H1 (cell line): Measurements from ENCODE around the gene CUL1. TPM values are rescaled to one million over a fixed set of nuclear protein-coding genes. Genes with fewer than 3 reads are reported as not detected.

Experiments used
- CTCF ChIA-PET: fragments of 300-600 bp; sonication (Branson Sonifier 250); formaldehyde crosslinking; loops from one replicate; lab custom pipeline; 2021; ENCODE audit not compliant: partially characterized antibody; lab: Charles Lee
- POLR2A ChIA-PET: fragments of 300-600 bp; sonication (Branson Sonifier 250); formaldehyde crosslinking; loops from one replicate; lab custom pipeline; 2021; ENCODE audit warnings: inconsistent platforms; ENCODE audit not compliant: partially characterized antibody; lab: Charles Lee
- DNase-seq, 2 experiments: peaks; one replicate each; pipeline versions ENCODE4 v3.0.0 to v3.0.0-alpha.2; 2010 to 2022; ENCODE audit warnings: low spot score in 2 of 2, low read depth in 1 of 2, mixed read lengths in 1 of 2
- FAIRE-seq: peaks from 2 replicates; lab custom pipeline; 2011; peaks lifted over from hg19 to GRCh38; lab: Jason Lieb, UNC
- H2AFZ ChIP-seq: 2 replicates; pipeline ENCODE4 v1.8.1; 2012; ENCODE audit warnings: low read length, inconsistent platforms
- H2AK5ac ChIP-seq: 2 replicates; pipeline ENCODE4 v1.6.1; 2013; ENCODE audit warnings: low read depth, low read length
- H2BK120ac ChIP-seq: replicated peaks from 2 replicates; pipeline ENCODE3; 2013; ENCODE audit warnings: low read depth, low read length, inconsistent platforms
- H2BK12ac ChIP-seq: 2 replicates; pipeline ENCODE4 v1.6.1; 2013; ENCODE audit warnings: low read depth, low read length
- H2BK15ac ChIP-seq: 2 replicates; pipeline ENCODE4 v1.6.1; 2013; ENCODE audit warnings: low read length
- H2BK20ac ChIP-seq: 2 replicates; pipeline ENCODE4 v1.6.1; 2013; ENCODE audit warnings: low read length
- H2BK5ac ChIP-seq: 2 replicates; pipeline ENCODE4 v1.6.1; 2013; ENCODE audit warnings: low read depth, low read length
- H3K14ac ChIP-seq: 2 replicates; pipeline ENCODE4 v1.6.1; 2013; ENCODE audit warnings: inconsistent platforms; ENCODE audit not compliant: insufficient read length
- H3K18ac ChIP-seq: 2 replicates; pipeline ENCODE4 v1.6.1; 2013; ENCODE audit warnings: low read length; ENCODE audit errors: extremely low read depth
- H3K23ac ChIP-seq: 2 replicates; pipeline ENCODE4 v1.6.1; 2013; ENCODE audit warnings: inconsistent platforms; ENCODE audit not compliant: insufficient read length
- H3K23me2 ChIP-seq: 2 replicates; pipeline ENCODE4 v1.6.1; 2013; ENCODE audit warnings: low read depth, low read length
- H3K27ac ChIP-seq: 2 replicates; pipeline ENCODE4 v1.6.1; 2011; ENCODE audit warnings: low read depth, low read length, inconsistent platforms
- H3K27me3 ChIP-seq, 4 experiments: replicated peaks in 1 of 4; 1 replicate in 1 of 4; 2 replicates in 3 of 4; pipeline versions ENCODE4 v1.6.1 to v1.8.1; 2011 to 2013; ENCODE audit warnings: low read length in 3 of 4, mild to moderate bottlenecking in 3 of 4, inconsistent platforms in 2 of 4, mixed read lengths in 2 of 4, moderate library complexity in 1 of 4; ENCODE audit not compliant: control insufficient read depth in 3 of 4, insufficient read depth in 3 of 4; ENCODE audit errors: extremely low read depth in 1 of 4
- H3K36me3 ChIP-seq, 4 experiments: 2 replicates each; pipeline versions ENCODE4 v1.6.1 to v1.8.1; 2011 to 2013; ENCODE audit warnings: mild to moderate bottlenecking in 4 of 4, low read length in 3 of 4, moderate library complexity in 2 of 4, control low read depth in 1 of 4, inconsistent platforms in 1 of 4; ENCODE audit not compliant: insufficient read depth in 4 of 4, control insufficient read depth in 2 of 4
- H3K4ac ChIP-seq: replicated peaks from 2 replicates; pipeline ENCODE3; 2013; ENCODE audit warnings: low read length, low read depth, mixed read lengths, inconsistent platforms; ENCODE audit not compliant: insufficient read length
- H3K4me1 ChIP-seq, 4 experiments: replicated peaks in 1 of 4; 1 replicate in 1 of 4; 2 replicates in 3 of 4; pipeline versions ENCODE4 v1.6.1 to v1.8.1; 2011 to 2013; ENCODE audit warnings: low read length in 3 of 4, inconsistent platforms in 2 of 4, mixed read lengths in 1 of 4; ENCODE audit not compliant: insufficient read depth in 4 of 4, control insufficient read depth in 3 of 4
- H3K4me2 ChIP-seq, 2 experiments: 2 replicates each; pipeline versions ENCODE4 v1.6.1 to v1.8.1; 2011 to 2013; ENCODE audit warnings: low read depth in 2 of 2, low read length in 2 of 2, control low read depth in 1 of 2, inconsistent platforms in 1 of 2, mild to moderate bottlenecking in 1 of 2; ENCODE audit not compliant: insufficient read depth in 1 of 2
- H3K4me3 ChIP-seq, 4 experiments: fragments of 200-600, 300-600 bp in 1 of 4; sonication (generic), shearing (Covaris generic), sonication (Bioruptor Twin) in 1 of 4; 2 replicates each; pipeline versions ENCODE4 v1.5.1 to v1.8.1; 2011 to 2016; ENCODE audit warnings: low read length in 4 of 4, low read depth in 3 of 4, control low read depth in 2 of 4, inconsistent platforms in 2 of 4, mild to moderate bottlenecking in 2 of 4, mixed read lengths in 1 of 4, moderate library complexity in 1 of 4; ENCODE audit not compliant: insufficient read depth in 2 of 4; ENCODE audit errors: extremely low read depth in 1 of 4
- H3K56ac ChIP-seq: replicated peaks from 2 replicates; pipeline ENCODE3; 2013; ENCODE audit warnings: low read depth, mild to moderate bottlenecking, mixed read lengths, low read length, inconsistent platforms; ENCODE audit not compliant: insufficient read length
- H3K79me1 ChIP-seq: 2 replicates; pipeline ENCODE4 v1.6.1; 2013; ENCODE audit warnings: low read depth, low read length, control low read depth
- H3K79me2 ChIP-seq, 2 experiments: 2 replicates each; pipeline versions ENCODE4 v1.6.1 to v1.8.1; 2012 to 2013; ENCODE audit warnings: low read length in 2 of 2, mild to moderate bottlenecking in 2 of 2, inconsistent platforms in 1 of 2; ENCODE audit not compliant: insufficient read depth in 2 of 2, control insufficient read depth in 1 of 2
- H3K9ac ChIP-seq, 4 experiments: replicated peaks in 1 of 4; 1 replicate in 1 of 4; 2 replicates in 3 of 4; pipeline versions ENCODE4 v1.6.1 to v1.8.1; 2011 to 2013; ENCODE audit warnings: low read depth in 3 of 4, low read length in 3 of 4, control low read depth in 2 of 4, mild to moderate bottlenecking in 2 of 4, moderate library complexity in 2 of 4, inconsistent platforms in 1 of 4; ENCODE audit errors: extremely low read depth in 1 of 4
- H3K9me3 ChIP-seq, 2 experiments: 2 replicates each; pipeline versions ENCODE4 v1.6.1 to v1.8.1; 2012 to 2013; ENCODE audit warnings: mild to moderate bottlenecking in 2 of 2, moderate library complexity in 2 of 2, control low read depth in 1 of 2, inconsistent platforms in 1 of 2, low read depth in 1 of 2, low read length in 1 of 2, mixed read lengths in 1 of 2; ENCODE audit not compliant: insufficient read depth in 2 of 2
- H4K20me1 ChIP-seq, 2 experiments: replicated peaks in 1 of 2; 2 replicates each; pipeline versions ENCODE3 to v1.8.1; 2011 to 2013; ENCODE audit warnings: inconsistent platforms in 2 of 2, low read length in 2 of 2, mild to moderate bottlenecking in 1 of 2; ENCODE audit not compliant: insufficient read depth in 2 of 2, control insufficient read depth in 1 of 2
- H4K5ac ChIP-seq: 2 replicates; pipeline ENCODE4 v1.6.1; 2013; ENCODE audit warnings: low read length, low read depth, mixed read lengths, inconsistent platforms; ENCODE audit not compliant: insufficient read length
- H4K8ac ChIP-seq: 2 replicates; pipeline ENCODE4 v1.8.0; 2013; ENCODE audit warnings: mild to moderate bottlenecking, moderate library complexity, low read length, inconsistent platforms; ENCODE audit not compliant: insufficient read depth; ENCODE audit errors: extremely low read depth
- H4K91ac ChIP-seq: replicated peaks from 2 replicates; pipeline ENCODE3; 2013; ENCODE audit warnings: low read length, mixed read lengths, inconsistent platforms; ENCODE audit not compliant: insufficient read length
- CHD1 ChIP-seq: IDR thresholded peaks from 2 replicates; pipeline ENCODE4 v1.6.1; 2012; ENCODE audit warnings: low read depth, low read length, improper control_type of control experiment
- EZH2 ChIP-seq: fragments of 200-600 bp; sonication (generic); IDR thresholded peaks from 2 replicates; pipeline ENCODE4 v1.7.1; 2012; ENCODE audit warnings: low read depth, mild to moderate bottlenecking, moderate library complexity, low read length, inconsistent platforms; ENCODE audit not compliant: severe bottlenecking
- JUN ChIP-seq: IDR thresholded peaks from 2 replicates; pipeline ENCODE4 v1.6.1; 2011; ENCODE audit warnings: low read depth, mild to moderate bottlenecking, improper control_type of control experiment, low read length
- PHF8 ChIP-seq: fragments of 200-600 bp; sonication (generic); conservative IDR thresholded peaks from 2 replicates; pipeline ENCODE4 v1.7.1; 2012; ENCODE audit warnings: low read depth, mild to moderate bottlenecking, inconsistent platforms, low read length, moderate library complexity
- RXRA ChIP-seq: IDR thresholded peaks from 2 replicates; pipeline ENCODE4 v1.6.1; 2011; ENCODE audit warnings: low read depth, mild to moderate bottlenecking, low read length, moderate library complexity; ENCODE audit not compliant: insufficient read depth
- SIN3A ChIP-seq, 2 experiments: IDR thresholded peaks in 1 of 2; conservative IDR thresholded peaks in 1 of 2; 2 replicates each; pipeline ENCODE4 v1.6.1; 2011 to 2012; ENCODE audit warnings: low read length in 2 of 2, improper control_type of control experiment in 1 of 2, low read depth in 1 of 2, mild to moderate bottlenecking in 1 of 2
- TAF7 ChIP-seq: optimal IDR thresholded peaks from 2 replicates; pipeline ENCODE3; 2011; ENCODE audit warnings: low read depth, mild to moderate bottlenecking, inconsistent platforms, low read length, moderate library complexity, borderline replicate concordance
- ZNF274 ChIP-seq: IDR thresholded peaks from 2 replicates; pipeline ENCODE4 v1.7.0; 2012; ENCODE audit warnings: low read length, borderline replicate concordance; ENCODE audit errors: extremely low read depth
- WGBS, 2 experiments: shearing (Covaris generic) in 1 of 2; methylation state at CpG; one replicate each; pipeline versions ENCODE4 v1.1.6 to v1.1.7; 2013 to 2015; ENCODE audit warnings: low lambda C conversion rate in 2 of 2, mixed read lengths in 2 of 2, inconsistent platforms in 1 of 2, low coverage in 1 of 2, missing lambda C conversion rate in 1 of 2; ENCODE audit not compliant: insufficient replicate concordance in 2 of 2, insufficient coverage in 1 of 2, insufficient read length in 1 of 2; ENCODE audit errors: extremely low coverage in 1 of 2, missing lambda C conversion rate in 1 of 2; 5-methylcytosine and 5-hydroxymethylcytosine counted together
- polyA plus RNA-seq, 7 experiments: library from polyadenylated mRNA; depleted of rRNA in 3 of 7; stranded (reverse) in 5 of 7; unstranded in 2 of 7; fragments of >200 nt in 5 of 7; fragments of 200-250 nt in 2 of 7; gene quantifications; 1 replicate in 5 of 7; 2 replicates in 1 of 7; 4 replicates in 1 of 7; pipeline versions ENCODE4 v1.2.1 to v1.2.3, GENCODE V29; 2011 to 2013; ENCODE audit warnings: missing spikeins in 2 of 7, mixed read lengths in 2 of 7
- total RNA-seq: library from RNA; stranded (reverse); fragmentation: NEBNext Ultra II Directional; extraction: Animal tissue kit (Norgen Biotek cat#: 25700); gene quantifications from 2 replicates; pipeline ENCODE4 v1.2.1, GENCODE V29; 2021
- TF ChIP-seq, protein P1 (sequence below): IDR thresholded peaks from 2 replicates; pipeline ENCODE4 v1.6.1; 2011; ENCODE audit warnings: low read depth, mild to moderate bottlenecking, low read length; ENCODE audit not compliant: insufficient read depth
- TF ChIP-seq, protein P2 (sequence below): IDR thresholded peaks from 2 replicates; pipeline ENCODE4 v1.6.1; 2012; ENCODE audit warnings: inconsistent platforms

Gene CUL1
- total and polyA plus RNA-seq, 2 of the 8 experiments (the other 6 are each of a cell fraction or from before 2014, with no cell fraction given), result 33.0 to 77.3 TPM

DNA sequence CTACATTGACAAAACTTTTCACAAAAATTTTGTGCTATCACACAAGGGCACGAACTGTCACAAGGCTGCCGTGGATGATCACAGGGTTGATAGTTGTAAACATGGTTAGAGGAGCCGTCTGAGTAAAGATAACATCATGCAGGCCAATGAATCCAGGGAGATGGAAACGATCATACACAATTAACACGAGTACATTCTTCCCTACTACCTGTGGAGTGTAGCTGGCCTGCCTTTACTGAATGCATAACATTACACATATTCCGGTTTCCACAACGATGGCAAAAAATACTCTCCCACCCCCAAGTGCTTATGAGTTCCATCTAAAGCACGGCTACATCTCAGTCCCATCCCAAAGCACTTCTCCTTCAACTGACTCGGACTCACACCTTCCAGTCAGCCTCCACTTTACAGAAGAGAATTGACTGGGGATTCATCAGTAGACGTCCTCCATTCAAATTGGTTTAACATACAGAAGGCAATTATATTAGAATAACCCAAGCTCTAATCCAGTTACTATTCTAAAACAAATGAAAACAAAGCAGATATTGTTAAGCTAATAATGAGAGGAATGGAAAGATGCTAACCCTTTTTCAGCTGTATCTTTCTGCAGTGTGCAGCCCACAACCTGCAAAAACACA lies 116.3 kb downstream of the CUL1 start:
- Histone ChIP-seq H3K36me3 (peaks cover 4 to 75% (median 42%) of the 10 kb centered on the region in 4 experiments), H3K56ac (no peak overlapping the region), H2BK20ac (no peak overlapping the region), H3K27me3 (no peaks in the 10 kb centered on the region), H3K4me3 (no peak overlapping the region), H4K91ac (no peak overlapping the region), H3K4ac (no peak overlapping the region), H3K79me2 (no peaks in the 10 kb centered on the region), H2BK120ac (no peak overlapping the region), H2BK12ac (no peak overlapping the region), H2BK5ac (no peak overlapping the region), H2AFZ (no peak overlapping the region), H3K18ac (no peak overlapping the region), H2BK15ac (no peak overlapping the region), H2AK5ac (no peak overlapping the region), H3K4me1 (peaks cover 0 to 1% (median 0%) of the 10 kb centered on the region in 4 experiments; a peak in 1 of 7 replicates), H3K23me2 (no peaks in the 10 kb centered on the region), H3K27ac (no peak overlapping the region), H4K5ac (no peak overlapping the region), H3K9ac (no peak overlapping the region), H3K23ac (no peak overlapping the region), H4K8ac (no peak overlapping the region), H3K9me3 (no peaks in the 10 kb centered on the region), H3K4me2 (no peak overlapping the region), H3K79me1 (no peaks in the 10 kb centered on the region), H4K20me1 (no peaks in the 10 kb centered on the region), H3K14ac (no peak overlapping the region)
- CTCF ChIA-PET, result interaction anchor here (1.0 to 2.8 kb wide), 5 partner anchors 41 to 192 kb away, joined by 3 to 9 read pairs (median 4); no protein-coding TSS in a partner anchor
- FAIRE-seq, result no peak
- no peak for DNase-seq
- WGBS, 2 experiments, result 92% methylated on average over 10 of the region's 10 CpGs; no CpG with 5 or more reads in 1 of the 2 experiments
- TF ChIP-seq ZNF274 (no peak), RXRA (no peak), PHF8 (no peak), JUN (no peak), CHD1 (no peak), EZH2 (no peak), TAF7 (no peak), SIN3A (conservative IDR thresholded peaks at IDR 0.05 in 1 of 2, IDR thresholded peaks at IDR 0.05 in 1 of 2; ENCODE audit: low read depth in 1 of 2, low read length in 2 of 2) (no peak)
- TF ChIP-seq, protein P1, sequence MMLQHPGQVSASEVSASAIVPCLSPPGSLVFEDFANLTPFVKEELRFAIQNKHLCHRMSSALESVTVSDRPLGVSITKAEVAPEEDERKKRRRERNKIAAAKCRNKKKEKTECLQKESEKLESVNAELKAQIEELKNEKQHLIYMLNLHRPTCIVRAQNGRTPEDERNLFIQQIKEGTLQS, result no peak
- TF ChIP-seq, protein P2, sequence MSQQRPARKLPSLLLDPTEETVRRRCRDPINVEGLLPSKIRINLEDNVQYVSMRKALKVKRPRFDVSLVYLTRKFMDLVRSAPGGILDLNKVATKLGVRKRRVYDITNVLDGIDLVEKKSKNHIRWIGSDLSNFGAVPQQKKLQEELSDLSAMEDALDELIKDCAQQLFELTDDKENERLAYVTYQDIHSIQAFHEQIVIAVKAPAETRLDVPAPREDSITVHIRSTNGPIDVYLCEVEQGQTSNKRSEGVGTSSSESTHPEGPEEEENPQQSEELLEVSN, result no peak
- POLR2A ChIA-PET, result interaction anchor here (1.5 kb wide), 1 partner anchor 18 kb away, joined by 3 read pairs; no protein-coding TSS in a partner anchor
